ENCODE results near the gene ANKRD22. TPM values are rescaled to one million over a fixed set of nuclear protein-coding genes. Genes with fewer than 3 reads are reported as not detected.

ANKRD22 gene
- polyA plus RNA-seq, 2 of the 4 experiments (the other 2 are of a cell fraction), result 0.53 to 0.59 TPM

DNA sequence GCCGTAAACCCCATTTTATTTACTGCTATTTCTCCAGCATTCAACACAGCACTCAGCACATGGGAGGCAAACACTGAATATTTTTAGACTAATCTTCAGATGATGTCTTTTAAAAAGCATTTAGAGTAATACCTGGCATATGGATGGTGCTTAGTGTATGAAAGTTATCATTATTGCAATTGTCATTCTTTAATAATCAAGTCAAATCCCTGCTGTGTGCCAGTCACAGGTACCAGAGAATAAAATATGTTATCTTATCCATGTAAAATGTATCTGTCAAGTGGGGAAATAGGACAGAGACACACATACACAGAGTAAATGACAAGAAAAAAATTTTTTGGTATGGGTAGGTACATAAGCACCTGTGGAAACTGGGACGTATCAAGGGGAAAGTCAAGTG is 18.5 kb downstream of the ANKRD22 start:
- ATAC-seq, result no peak
- H3K4me1 ChIP-seq, result peaks cover 4% of the 10 kb centered on the region; the same call in 1 of the 3 replicates
- no peak overlapping the region for H3K4me2 ChIP-seq
- TF ChIP-seq HOXB13 (CRISPR knock-in tag; IDR thresholded peaks at IDR 0.05; ENCODE audit: low read depth) (no peak), ATOH8 (CRISPR knock-in tag; IDR thresholded peaks at IDR 0.05; ENCODE audit: low read depth) (no peak), KDM5A (IDR thresholded peaks at IDR 0.05) (no peak), HOXB5 (CRISPR knock-in tag; IDR thresholded peaks at IDR 0.05) (no peak), TP53 (CRISPR knock-in tag; IDR thresholded peaks at IDR 0.05) (no peak), FOXS1 (CRISPR knock-in tag; IDR thresholded peaks at IDR 0.05) (no peak)
- POLR2A ChIA-PET, result no interaction called here
- no peak overlapping the region for H3K4me3 ChIP-seq
- WGBS (ENCODE audit: missing lambda C conversion rate), result 88% methylated on average over 2 of the region's 2 CpGs
- CTCF ChIA-PET, result interaction anchor here (1.9 to 18.3 kb wide), 4 partner anchors 11 to 98 kb away, joined by 8 to 397 read pairs (median 64); partner anchors contain the start of gene STAMBPL1
- H3K27ac ChIP-seq, result no peak overlapping the region
- no peak for DNase-seq (ENCODE audit: low read depth in 1 of 2, low spot score in 1 of 2)
- H3K9me3 ChIP-seq, result no peaks in the 10 kb centered on the region
- FAIRE-seq, result no peak

DNA sequence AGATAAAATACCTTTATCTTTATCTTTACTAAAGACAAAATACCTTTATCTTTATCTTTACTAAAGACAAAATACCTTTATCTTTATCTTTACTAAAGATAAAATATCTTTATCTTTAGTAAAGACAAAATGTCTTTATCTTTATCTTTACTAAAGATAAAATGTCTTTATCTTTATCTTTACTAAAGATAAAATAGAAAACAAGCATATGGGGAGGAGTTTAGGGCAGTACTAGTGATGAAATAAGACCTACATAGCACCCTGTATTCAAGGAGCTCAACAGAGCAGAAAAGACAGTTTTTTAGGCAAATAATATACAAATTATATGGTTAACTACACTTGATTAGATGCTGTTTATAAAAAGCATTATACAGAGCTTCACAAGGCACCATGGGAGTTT is 19.3 kb downstream of the ANKRD22 start:
- H3K9me3 ChIP-seq, result no peaks in the 10 kb centered on the region
- peaks cover 4% of the 10 kb centered on the region; the same call in 1 of the 3 replicates for H3K4me1 ChIP-seq
- no peak for ATAC-seq
- ChIA-PET POLR2A (no interaction called here), CTCF (interaction anchor here (1.1 to 18.3 kb wide), 4 partner anchors 11 to 267 kb away, joined by 3 to 397 read pairs (median 6); no protein-coding TSS in a partner anchor)
- no peak for TF ChIP-seq HOXB13 (CRISPR knock-in tag; IDR thresholded peaks at IDR 0.05; ENCODE audit: low read depth)
- no peak for TF ChIP-seq FOXS1 (CRISPR knock-in tag; IDR thresholded peaks at IDR 0.05)
- TF ChIP-seq, protein P1, sequence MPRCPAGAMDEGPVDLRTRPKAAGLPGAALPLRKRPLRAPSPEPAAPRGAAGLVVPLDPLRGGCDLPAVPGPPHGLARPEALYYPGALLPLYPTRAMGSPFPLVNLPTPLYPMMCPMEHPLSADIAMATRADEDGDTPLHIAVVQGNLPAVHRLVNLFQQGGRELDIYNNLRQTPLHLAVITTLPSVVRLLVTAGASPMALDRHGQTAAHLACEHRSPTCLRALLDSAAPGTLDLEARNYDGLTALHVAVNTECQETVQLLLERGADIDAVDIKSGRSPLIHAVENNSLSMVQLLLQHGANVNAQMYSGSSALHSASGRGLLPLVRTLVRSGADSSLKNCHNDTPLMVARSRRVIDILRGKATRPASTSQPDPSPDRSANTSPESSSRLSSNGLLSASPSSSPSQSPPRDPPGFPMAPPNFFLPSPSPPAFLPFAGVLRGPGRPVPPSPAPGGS (IDR thresholded peaks at IDR 0.05), result no peak
- no peak for TF ChIP-seq JUNB (IDR thresholded peaks at IDR 0.05)
- TF ChIP-seq HOXB5 (CRISPR knock-in tag; IDR thresholded peaks at IDR 0.05), result no peak
- no peak for TF ChIP-seq MAX (IDR thresholded peaks at IDR 0.05)
- no peak for TF ChIP-seq HMGXB4 (CRISPR knock-in tag; IDR thresholded peaks at IDR 0.05; ENCODE audit: borderline replicate concordance)
- TF ChIP-seq ZFP36 (IDR thresholded peaks at IDR 0.05; ENCODE audit: borderline replicate concordance, partially characterized antibody), result no peak
- no peak for TF ChIP-seq SREBF2 (IDR thresholded peaks at IDR 0.05)
- TF ChIP-seq POLR2AphosphoS2 (conservative IDR thresholded peaks at IDR 0.05; ENCODE audit: low read length), result no peak
- no peak for TF ChIP-seq PBX3 (IDR thresholded peaks at IDR 0.05)
- no peak for TF ChIP-seq CBX8 (IDR thresholded peaks at IDR 0.05)
- TF ChIP-seq ZC3H11A (IDR thresholded peaks at IDR 0.05), result no peak
- no peak for DNase-seq (ENCODE audit: low read depth in 1 of 2, low spot score in 1 of 2)
- no peak overlapping the region for H3K4me3 ChIP-seq
- no peak for FAIRE-seq
- H3K27ac ChIP-seq, result no peak overlapping the region
- H3K4me2 ChIP-seq, result no peak overlapping the region

- no peak overlapping the region for H3K4me3 ChIP-seq
- peaks cover 4% of the 10 kb centered on the region; the same call in 1 of the 3 replicates for H3K4me1 ChIP-seq
- no peak overlapping the region for H3K4me2 ChIP-seq
- CTCF ChIA-PET, result interaction anchor here (1.1 to 18.3 kb wide), 7 partner anchors 10 to 266 kb away, joined by 3 to 397 read pairs (median 3); no protein-coding TSS in a partner anchor
- no peaks in the 10 kb centered on the region for H3K9me3 ChIP-seq
- WGBS (ENCODE audit: missing lambda C conversion rate), result 57% methylated on average over 8 of the region's 8 CpGs
- no peak overlapping the region for H3K27ac ChIP-seq
- TF ChIP-seq USF2 (IDR thresholded peaks at IDR 0.05), result no peak
- no peak for TF ChIP-seq ZFP36 (IDR thresholded peaks at IDR 0.05; ENCODE audit: borderline replicate concordance, partially characterized antibody)
- TF ChIP-seq, protein P2, sequence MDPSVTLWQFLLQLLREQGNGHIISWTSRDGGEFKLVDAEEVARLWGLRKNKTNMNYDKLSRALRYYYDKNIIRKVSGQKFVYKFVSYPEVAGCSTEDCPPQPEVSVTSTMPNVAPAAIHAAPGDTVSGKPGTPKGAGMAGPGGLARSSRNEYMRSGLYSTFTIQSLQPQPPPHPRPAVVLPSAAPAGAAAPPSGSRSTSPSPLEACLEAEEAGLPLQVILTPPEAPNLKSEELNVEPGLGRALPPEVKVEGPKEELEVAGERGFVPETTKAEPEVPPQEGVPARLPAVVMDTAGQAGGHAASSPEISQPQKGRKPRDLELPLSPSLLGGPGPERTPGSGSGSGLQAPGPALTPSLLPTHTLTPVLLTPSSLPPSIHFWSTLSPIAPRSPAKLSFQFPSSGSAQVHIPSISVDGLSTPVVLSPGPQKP (IDR thresholded peaks at IDR 0.05; ENCODE audit: low read depth, low read length), result no peak
- no peak for TF ChIP-seq TFCP2L1 (CRISPR knock-in tag; IDR thresholded peaks at IDR 0.05)
- no peak for TF ChIP-seq ZSCAN20 (CRISPR knock-in tag; IDR thresholded peaks at IDR 0.05)
- no peak for TF ChIP-seq CHD2 (IDR thresholded peaks at IDR 0.05; ENCODE audit: low read length, partially characterized antibody)
- TF ChIP-seq HEYL (CRISPR knock-in tag; IDR thresholded peaks at IDR 0.05), result no peak
- TF ChIP-seq MAFK (IDR thresholded peaks at IDR 0.05; ENCODE audit: partially characterized antibody), result no peak
- no peak for TF ChIP-seq SREBF2 (IDR thresholded peaks at IDR 0.05)
- TF ChIP-seq HOXB13 (CRISPR knock-in tag; IDR thresholded peaks at IDR 0.05; ENCODE audit: low read depth), result no peak
- no peak for TF ChIP-seq RAD21 (conservative IDR thresholded peaks at IDR 0.05 in 1 of 2, IDR thresholded peaks at IDR 0.05 in 1 of 2)
- TF ChIP-seq FOSB (CRISPR knock-in tag; IDR thresholded peaks at IDR 0.05), result no peak
- TF ChIP-seq CBX2 (IDR thresholded peaks at IDR 0.05; ENCODE audit: borderline replicate concordance, low read depth), result no peak
- TF ChIP-seq NFE2L2 (conservative IDR thresholded peaks at IDR 0.05; ENCODE audit: low read length), result no peak
- FAIRE-seq (no peak), DNase-seq (ENCODE audit: low read depth in 1 of 2, low spot score in 1 of 2) (no peak), ATAC-seq (no peak)
- POLR2A ChIA-PET, result no interaction called here
These were observed 19.9 kb downstream of the ANKRD22 start for GRCh38 chr10:88831709-88832108.

All from A549 (cell line).